H1 (cell line): ENCODE data around the gene UNC79. TPM values are rescaled to one million over a fixed set of nuclear protein-coding genes. Genes with fewer than 3 reads are reported as not detected.

ENCODE experiments used
- CTCF ChIA-PET: fragments of 300-600 bp; sonication (Branson Sonifier 250); formaldehyde crosslinking; loops from one replicate; lab custom pipeline; 2021; ENCODE audit not compliant: partially characterized antibody; lab: Charles Lee
- POLR2A ChIA-PET: fragments of 300-600 bp; sonication (Branson Sonifier 250); formaldehyde crosslinking; loops from one replicate; lab custom pipeline; 2021; ENCODE audit warnings: inconsistent platforms; ENCODE audit not compliant: partially characterized antibody; lab: Charles Lee
- DNase-seq, 2 experiments: peaks; one replicate each; pipeline versions ENCODE4 v3.0.0 to v3.0.0-alpha.2; 2010 to 2022; ENCODE audit warnings: low spot score in 2 of 2, low read depth in 1 of 2, mixed read lengths in 1 of 2
- FAIRE-seq: peaks from 2 replicates; lab custom pipeline; 2011; peaks lifted over from hg19 to GRCh38; lab: Jason Lieb, UNC
- H2AFZ ChIP-seq: 2 replicates; pipeline ENCODE4 v1.8.1; 2012; ENCODE audit warnings: low read length, inconsistent platforms
- H2AK5ac ChIP-seq: 2 replicates; pipeline ENCODE4 v1.6.1; 2013; ENCODE audit warnings: low read depth, low read length
- H2BK120ac ChIP-seq: replicated peaks from 2 replicates; pipeline ENCODE3; 2013; ENCODE audit warnings: low read depth, low read length, inconsistent platforms
- H2BK12ac ChIP-seq: 2 replicates; pipeline ENCODE4 v1.6.1; 2013; ENCODE audit warnings: low read depth, low read length
- H2BK15ac ChIP-seq: 2 replicates; pipeline ENCODE4 v1.6.1; 2013; ENCODE audit warnings: low read length
- H2BK20ac ChIP-seq: 2 replicates; pipeline ENCODE4 v1.6.1; 2013; ENCODE audit warnings: low read length
- H2BK5ac ChIP-seq: 2 replicates; pipeline ENCODE4 v1.6.1; 2013; ENCODE audit warnings: low read depth, low read length
- H3K14ac ChIP-seq: 2 replicates; pipeline ENCODE4 v1.6.1; 2013; ENCODE audit warnings: inconsistent platforms; ENCODE audit not compliant: insufficient read length
- H3K18ac ChIP-seq: 2 replicates; pipeline ENCODE4 v1.6.1; 2013; ENCODE audit warnings: low read length; ENCODE audit errors: extremely low read depth
- H3K23ac ChIP-seq: 2 replicates; pipeline ENCODE4 v1.6.1; 2013; ENCODE audit warnings: inconsistent platforms; ENCODE audit not compliant: insufficient read length
- H3K23me2 ChIP-seq: 2 replicates; pipeline ENCODE4 v1.6.1; 2013; ENCODE audit warnings: low read depth, low read length
- H3K27ac ChIP-seq: 2 replicates; pipeline ENCODE4 v1.6.1; 2011; ENCODE audit warnings: low read depth, low read length, inconsistent platforms
- H3K27me3 ChIP-seq, 4 experiments: replicated peaks in 1 of 4; 1 replicate in 1 of 4; 2 replicates in 3 of 4; pipeline versions ENCODE4 v1.6.1 to v1.8.1; 2011 to 2013; ENCODE audit warnings: low read length in 3 of 4, mild to moderate bottlenecking in 3 of 4, inconsistent platforms in 2 of 4, mixed read lengths in 2 of 4, moderate library complexity in 1 of 4; ENCODE audit not compliant: control insufficient read depth in 3 of 4, insufficient read depth in 3 of 4; ENCODE audit errors: extremely low read depth in 1 of 4
- H3K36me3 ChIP-seq, 4 experiments: 2 replicates each; pipeline versions ENCODE4 v1.6.1 to v1.8.1; 2011 to 2013; ENCODE audit warnings: mild to moderate bottlenecking in 4 of 4, low read length in 3 of 4, moderate library complexity in 2 of 4, control low read depth in 1 of 4, inconsistent platforms in 1 of 4; ENCODE audit not compliant: insufficient read depth in 4 of 4, control insufficient read depth in 2 of 4
- H3K4ac ChIP-seq: replicated peaks from 2 replicates; pipeline ENCODE3; 2013; ENCODE audit warnings: low read length, low read depth, mixed read lengths, inconsistent platforms; ENCODE audit not compliant: insufficient read length
- H3K4me1 ChIP-seq, 4 experiments: replicated peaks in 1 of 4; 1 replicate in 1 of 4; 2 replicates in 3 of 4; pipeline versions ENCODE4 v1.6.1 to v1.8.1; 2011 to 2013; ENCODE audit warnings: low read length in 3 of 4, inconsistent platforms in 2 of 4, mixed read lengths in 1 of 4; ENCODE audit not compliant: insufficient read depth in 4 of 4, control insufficient read depth in 3 of 4
- H3K4me2 ChIP-seq, 2 experiments: 2 replicates each; pipeline versions ENCODE4 v1.6.1 to v1.8.1; 2011 to 2013; ENCODE audit warnings: low read depth in 2 of 2, low read length in 2 of 2, control low read depth in 1 of 2, inconsistent platforms in 1 of 2, mild to moderate bottlenecking in 1 of 2; ENCODE audit not compliant: insufficient read depth in 1 of 2
- H3K4me3 ChIP-seq, 4 experiments: fragments of 200-600, 300-600 bp in 1 of 4; sonication (generic), shearing (Covaris generic), sonication (Bioruptor Twin) in 1 of 4; 2 replicates each; pipeline versions ENCODE4 v1.5.1 to v1.8.1; 2011 to 2016; ENCODE audit warnings: low read length in 4 of 4, low read depth in 3 of 4, control low read depth in 2 of 4, inconsistent platforms in 2 of 4, mild to moderate bottlenecking in 2 of 4, mixed read lengths in 1 of 4, moderate library complexity in 1 of 4; ENCODE audit not compliant: insufficient read depth in 2 of 4; ENCODE audit errors: extremely low read depth in 1 of 4
- H3K56ac ChIP-seq: replicated peaks from 2 replicates; pipeline ENCODE3; 2013; ENCODE audit warnings: low read depth, mild to moderate bottlenecking, mixed read lengths, low read length, inconsistent platforms; ENCODE audit not compliant: insufficient read length
- H3K79me1 ChIP-seq: 2 replicates; pipeline ENCODE4 v1.6.1; 2013; ENCODE audit warnings: low read depth, low read length, control low read depth
- H3K79me2 ChIP-seq, 2 experiments: 2 replicates each; pipeline versions ENCODE4 v1.6.1 to v1.8.1; 2012 to 2013; ENCODE audit warnings: low read length in 2 of 2, mild to moderate bottlenecking in 2 of 2, inconsistent platforms in 1 of 2; ENCODE audit not compliant: insufficient read depth in 2 of 2, control insufficient read depth in 1 of 2
- H3K9ac ChIP-seq, 4 experiments: replicated peaks in 1 of 4; 1 replicate in 1 of 4; 2 replicates in 3 of 4; pipeline versions ENCODE4 v1.6.1 to v1.8.1; 2011 to 2013; ENCODE audit warnings: low read depth in 3 of 4, low read length in 3 of 4, control low read depth in 2 of 4, mild to moderate bottlenecking in 2 of 4, moderate library complexity in 2 of 4, inconsistent platforms in 1 of 4; ENCODE audit errors: extremely low read depth in 1 of 4
- H3K9me3 ChIP-seq, 2 experiments: 2 replicates each; pipeline versions ENCODE4 v1.6.1 to v1.8.1; 2012 to 2013; ENCODE audit warnings: mild to moderate bottlenecking in 2 of 2, moderate library complexity in 2 of 2, control low read depth in 1 of 2, inconsistent platforms in 1 of 2, low read depth in 1 of 2, low read length in 1 of 2, mixed read lengths in 1 of 2; ENCODE audit not compliant: insufficient read depth in 2 of 2
- H4K20me1 ChIP-seq, 2 experiments: replicated peaks in 1 of 2; 2 replicates each; pipeline versions ENCODE3 to v1.8.1; 2011 to 2013; ENCODE audit warnings: inconsistent platforms in 2 of 2, low read length in 2 of 2, mild to moderate bottlenecking in 1 of 2; ENCODE audit not compliant: insufficient read depth in 2 of 2, control insufficient read depth in 1 of 2
- H4K5ac ChIP-seq: 2 replicates; pipeline ENCODE4 v1.6.1; 2013; ENCODE audit warnings: low read length, low read depth, mixed read lengths, inconsistent platforms; ENCODE audit not compliant: insufficient read length
- H4K8ac ChIP-seq: 2 replicates; pipeline ENCODE4 v1.8.0; 2013; ENCODE audit warnings: mild to moderate bottlenecking, moderate library complexity, low read length, inconsistent platforms; ENCODE audit not compliant: insufficient read depth; ENCODE audit errors: extremely low read depth
- H4K91ac ChIP-seq: replicated peaks from 2 replicates; pipeline ENCODE3; 2013; ENCODE audit warnings: low read length, mixed read lengths, inconsistent platforms; ENCODE audit not compliant: insufficient read length
- BCL11A ChIP-seq, 2 experiments: IDR thresholded peaks; one replicate each; pipeline ENCODE4 v1.6.1; 2011; ENCODE audit warnings: low read depth in 2 of 2, low read length in 2 of 2, mild to moderate bottlenecking in 2 of 2
- CBX5 ChIP-seq: fragments of 300-800, 300-1000 bp; sonication (generic); IDR thresholded peaks from 2 replicates; pipeline ENCODE4 v1.7.1; 2016; ENCODE audit warnings: antibody characterized with exemption, low read length, low read depth
- HDAC2 ChIP-seq, 2 experiments: fragments of 300-600 bp in 1 of 2; sonication (generic) in 1 of 2; IDR thresholded peaks; 2 replicates each; pipeline ENCODE4 v1.6.1; 2011 to 2012; ENCODE audit warnings: low read depth in 2 of 2, low read length in 2 of 2, mild to moderate bottlenecking in 2 of 2, moderate library complexity in 2 of 2, borderline replicate concordance in 1 of 2, inconsistent platforms in 1 of 2
- HDAC6 ChIP-seq: IDR thresholded peaks from one replicate; pipeline ENCODE4 v1.7.1; 2012; ENCODE audit warnings: low read depth, mild to moderate bottlenecking, inconsistent platforms, low read length, moderate library complexity
- JUND ChIP-seq: IDR thresholded peaks from 2 replicates; pipeline ENCODE4 v1.6.1; 2011; ENCODE audit warnings: mild to moderate bottlenecking, improper control_type of control experiment, low read length
- KDM1A ChIP-seq: fragments of 200-600, 300-600 bp; sonication (generic); IDR thresholded peaks from 2 replicates; pipeline ENCODE4 v1.7.1; 2016; ENCODE audit warnings: mild to moderate bottlenecking, low read length, borderline replicate concordance
- POLR2A ChIP-seq, 2 experiments: IDR thresholded peaks; 1 replicate in 1 of 2; 2 replicates in 1 of 2; pipeline ENCODE4 v1.6.1; 2011; ENCODE audit warnings: low read depth in 2 of 2, low read length in 2 of 2, mild to moderate bottlenecking in 2 of 2; ENCODE audit errors: control extremely low read depth in 1 of 2
- RAD21 ChIP-seq, 2 experiments: IDR thresholded peaks in 1 of 2; conservative IDR thresholded peaks in 1 of 2; 2 replicates each; pipeline ENCODE4 v1.6.1; 2011; ENCODE audit warnings: low read depth in 2 of 2, low read length in 2 of 2, improper control_type of control experiment in 1 of 2, inconsistent platforms in 1 of 2, mild to moderate bottlenecking in 1 of 2, moderate library complexity in 1 of 2
- RXRA ChIP-seq: IDR thresholded peaks from 2 replicates; pipeline ENCODE4 v1.6.1; 2011; ENCODE audit warnings: low read depth, mild to moderate bottlenecking, low read length, moderate library complexity; ENCODE audit not compliant: insufficient read depth
- SP2 ChIP-seq: IDR thresholded peaks from 2 replicates; pipeline ENCODE4 v1.6.1; 2012; ENCODE audit warnings: mild to moderate bottlenecking, low read length, inconsistent platforms
- WGBS, 2 experiments: shearing (Covaris generic) in 1 of 2; methylation state at CpG; one replicate each; pipeline versions ENCODE4 v1.1.6 to v1.1.7; 2013 to 2015; ENCODE audit warnings: low lambda C conversion rate in 2 of 2, mixed read lengths in 2 of 2, inconsistent platforms in 1 of 2, low coverage in 1 of 2, missing lambda C conversion rate in 1 of 2; ENCODE audit not compliant: insufficient replicate concordance in 2 of 2, insufficient coverage in 1 of 2, insufficient read length in 1 of 2; ENCODE audit errors: extremely low coverage in 1 of 2, missing lambda C conversion rate in 1 of 2; 5-methylcytosine and 5-hydroxymethylcytosine counted together
- polyA plus RNA-seq, 7 experiments: library from polyadenylated mRNA; depleted of rRNA in 3 of 7; stranded (reverse) in 5 of 7; unstranded in 2 of 7; fragments of >200 nt in 5 of 7; fragments of 200-250 nt in 2 of 7; gene quantifications; 1 replicate in 5 of 7; 2 replicates in 1 of 7; 4 replicates in 1 of 7; pipeline versions ENCODE4 v1.2.1 to v1.2.3, GENCODE V29; 2011 to 2013; ENCODE audit warnings: missing spikeins in 2 of 7, mixed read lengths in 2 of 7
- total RNA-seq: library from RNA; stranded (reverse); fragmentation: NEBNext Ultra II Directional; extraction: Animal tissue kit (Norgen Biotek cat#: 25700); gene quantifications from 2 replicates; pipeline ENCODE4 v1.2.1, GENCODE V29; 2021
- TF ChIP-seq, protein P1 (sequence below): IDR thresholded peaks from 2 replicates; pipeline ENCODE4 v1.6.1; 2012; ENCODE audit warnings: inconsistent platforms
- TF ChIP-seq, protein P2 (sequence below): IDR thresholded peaks from 2 replicates; pipeline ENCODE4 v1.6.1; 2011; ENCODE audit warnings: low read depth, mild to moderate bottlenecking, low read length; ENCODE audit not compliant: insufficient read depth

The UNC79 gene
- total and polyA plus RNA-seq, 2 of the 8 experiments (the other 6 are each of a cell fraction or from before 2014, with no cell fraction given) = 1.8 to 2.3 TPM

DNA sequence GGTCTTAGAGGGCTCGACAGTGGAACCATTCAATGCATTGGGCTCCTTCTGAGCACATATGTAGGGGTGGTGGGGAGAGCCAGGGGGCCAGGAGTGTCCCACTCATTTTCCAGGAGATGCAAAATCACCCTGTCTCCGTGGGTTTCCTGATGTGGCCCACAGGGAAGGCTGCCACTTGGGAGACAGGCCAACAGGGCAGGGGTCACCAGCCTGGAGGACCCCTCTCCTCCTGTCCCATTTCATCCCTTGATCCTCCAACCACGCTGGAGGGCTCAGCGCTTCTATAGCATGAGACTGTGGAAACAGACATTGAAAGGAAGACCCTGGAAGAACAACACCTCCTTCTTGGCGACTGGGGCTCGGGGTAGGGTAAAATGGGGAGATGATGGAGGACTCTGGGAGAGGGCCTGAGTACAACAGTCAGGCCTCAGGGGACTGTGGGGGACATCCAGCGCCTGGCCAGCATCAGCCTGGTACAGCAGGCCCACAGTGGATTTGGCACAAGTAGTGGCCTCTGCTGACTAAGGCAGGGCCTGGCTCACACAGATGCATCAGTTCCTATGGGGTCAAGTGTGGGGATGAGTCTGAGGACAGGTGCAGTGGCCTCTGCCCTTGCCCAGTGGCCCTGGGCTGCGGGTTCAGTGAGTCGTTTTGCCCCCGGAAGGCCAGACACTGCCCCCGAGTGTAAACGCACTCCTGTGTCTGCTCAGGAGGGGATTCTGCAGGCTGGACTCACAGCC lies 289.5 kb downstream of the UNC79 start:
- H4K8ac ChIP-seq = no peak overlapping the region
- H3K23ac ChIP-seq = no peak overlapping the region
- ChIA-PET CTCF (no interaction called here), POLR2A (no interaction called here)
- H2BK15ac ChIP-seq = no peak overlapping the region
- no peak overlapping the region for H2AFZ ChIP-seq
- H3K9ac ChIP-seq = no peak overlapping the region
- H3K27me3 ChIP-seq = no peaks in the 10 kb centered on the region
- peaks cover 6% of the 10 kb centered on the region; the same call in 1 of the 2 replicates for H3K23me2 ChIP-seq
- H3K4me3 ChIP-seq = no peak overlapping the region
- H3K56ac ChIP-seq = no peak overlapping the region
- DNase-seq (no peak), FAIRE-seq (no peak)
- no peak overlapping the region for H3K4ac ChIP-seq
- H3K36me3 ChIP-seq = no peaks in the 10 kb centered on the region
- H3K4me1 ChIP-seq = peaks cover 0 to 3% (median 0%) of the 10 kb centered on the region in 4 experiments; a peak in 1 of 7 replicates
- no peak overlapping the region for H3K14ac ChIP-seq
- peaks cover 0 to 4% of the 10 kb centered on the region in 2 experiments for H4K20me1 ChIP-seq
- no peak overlapping the region for H3K4me2 ChIP-seq
- H4K91ac ChIP-seq = no peak overlapping the region
- no peak overlapping the region for H2BK5ac ChIP-seq
- H2BK12ac ChIP-seq = no peak overlapping the region
- no peak overlapping the region for H2AK5ac ChIP-seq
- H3K79me2 ChIP-seq = no peaks in the 10 kb centered on the region
- H2BK120ac ChIP-seq = no peak overlapping the region
- H3K18ac ChIP-seq = no peak overlapping the region
- WGBS, 2 experiments = 89% methylated on average over 11 of the region's 12 CpGs; no CpG with 5 or more reads in 1 of the 2 experiments
- H3K9me3 ChIP-seq = no peaks in the 10 kb centered on the region
- H2BK20ac ChIP-seq = no peak overlapping the region
- no peak overlapping the region for H4K5ac ChIP-seq
- H3K27ac ChIP-seq = no peak overlapping the region
- H3K79me1 ChIP-seq = no peaks in the 10 kb centered on the region
- no peak for TF ChIP-seq POLR2A (IDR thresholded peaks at IDR 0.05; ENCODE audit: control extremely low read depth in 1 of 2, low read depth in 2 of 2, low read length in 2 of 2)
- TF ChIP-seq BCL11A (IDR thresholded peaks at IDR 0.05; ENCODE audit: low read depth in 2 of 2, low read length in 2 of 2) = no peak
- TF ChIP-seq CBX5 = no peak
- TF ChIP-seq, protein P1, sequence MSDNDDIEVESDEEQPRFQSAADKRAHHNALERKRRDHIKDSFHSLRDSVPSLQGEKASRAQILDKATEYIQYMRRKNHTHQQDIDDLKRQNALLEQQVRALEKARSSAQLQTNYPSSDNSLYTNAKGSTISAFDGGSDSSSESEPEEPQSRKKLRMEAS = no peak
- TF ChIP-seq, protein P2, sequence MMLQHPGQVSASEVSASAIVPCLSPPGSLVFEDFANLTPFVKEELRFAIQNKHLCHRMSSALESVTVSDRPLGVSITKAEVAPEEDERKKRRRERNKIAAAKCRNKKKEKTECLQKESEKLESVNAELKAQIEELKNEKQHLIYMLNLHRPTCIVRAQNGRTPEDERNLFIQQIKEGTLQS = no peak
- TF ChIP-seq JUND = no peak
- TF ChIP-seq HDAC2 (IDR thresholded peaks at IDR 0.05; ENCODE audit: borderline replicate concordance in 1 of 2, low read depth in 2 of 2, low read length in 2 of 2) = no peak
- TF ChIP-seq RAD21 (IDR thresholded peaks at IDR 0.05 in 1 of 2, conservative IDR thresholded peaks at IDR 0.05 in 1 of 2; ENCODE audit: low read depth in 2 of 2, low read length in 2 of 2) = no peak
- TF ChIP-seq RXRA = no peak
- TF ChIP-seq HDAC6 = no peak
- no peak for TF ChIP-seq KDM1A
- no peak for TF ChIP-seq SP2
